IPS DF 19.7 (cell line): ENCODE data around the gene SUGCT.
A peak's percentile ranks its signal among the peaks of the same experiment; 100 is the strongest.

Experiments
- DNase-seq: peaks from one replicate; pipeline ENCODE4 v3.0.0-alpha.2; 2013; ENCODE audit warnings: low read depth, low spot score

Gene SUGCT

GRCh38 chr7:40470091-40470592 lies 335.3 kb downstream of the SUGCT start:
- no peak for DNase-seq

- DNase-seq = no peak
Observed at GRCh38 chr7:40470817-40471216, 336.0 kb downstream of the SUGCT start.

GRCh38 chr7:40471891-40472290 lies 337.1 kb downstream of the SUGCT start:
- no peak for DNase-seq

- no peak for DNase-seq
Observed at GRCh38 chr7:40474790-40475680, 340.2 kb downstream of the SUGCT start.

- no peak for DNase-seq
Observed at GRCh38 chr7:40475681-40475982, 340.8 kb downstream of the SUGCT start.

- DNase-seq = no peak
Observed at GRCh38 chr7:40477094-40477493, 342.3 kb downstream of the SUGCT start.

- DNase-seq = no peak
Observed at GRCh38 chr7:40482845-40483244, 348.0 kb downstream of the SUGCT start.

GRCh38 chr7:40483630-40484029 lies 348.8 kb downstream of the SUGCT start:
- DNase-seq = no peak

GRCh38 chr7:40489844-40490602 lies 355.2 kb downstream of the SUGCT start:
- no peak for DNase-seq

- no peak for DNase-seq
Observed at GRCh38 chr7:40490603-40490924, 355.8 kb downstream of the SUGCT start.

GRCh38 chr7:40492946-40493345 lies 358.1 kb downstream of the SUGCT start:
- no peak for DNase-seq

- no peak for DNase-seq
Observed at GRCh38 chr7:40493609-40494051, 358.8 kb downstream of the SUGCT start.

- no peak for DNase-seq
Observed at GRCh38 chr7:40498924-40499510, 364.2 kb downstream of the SUGCT start.

GRCh38 chr7:40499718-40500117 lies 364.9 kb downstream of the SUGCT start:
- no peak for DNase-seq

- DNase-seq = no peak
Observed at GRCh38 chr7:40500219-40500618, 365.4 kb downstream of the SUGCT start.

- no peak for DNase-seq
Observed at GRCh38 chr7:40502359-40502758, 367.6 kb downstream of the SUGCT start.

GRCh38 chr7:40506158-40506557 lies 371.4 kb downstream of the SUGCT start:
- DNase-seq = no peak

- peak; percentile 7 for DNase-seq
Observed at GRCh38 chr7:40507166-40507565, 372.4 kb downstream of the SUGCT start.

GRCh38 chr7:40509287-40509996 lies 374.6 kb downstream of the SUGCT start:
- DNase-seq = no peak

GRCh38 chr7:40516376-40516775 lies 381.6 kb downstream of the SUGCT start:
- DNase-seq = no peak

GRCh38 chr7:40519009-40519408 lies 384.2 kb downstream of the SUGCT start:
- DNase-seq = no peak
